Endothelial cell (in vitro differentiated cells): ENCODE measurements around the gene GSG1L2. TPM values are rescaled to one million over a fixed set of nuclear protein-coding genes. Genes with fewer than 3 reads are reported as not detected.

ENCODE experiments used
- DNase-seq: peaks from one replicate; pipeline ENCODE4 v3.0.0; 2021; ENCODE audit warnings: low spot score
- H3K27ac Mint-ChIP-seq: one replicate; pipeline ENCODE4 v1.8.0; 2021; ENCODE audit warnings: mixed read lengths, inconsistent platforms; ENCODE audit not compliant: unreplicated experiment
- H3K27me3 Mint-ChIP-seq: one replicate; pipeline ENCODE4 v1.8.0; 2021; ENCODE audit warnings: mild to moderate bottlenecking, moderate library complexity, mixed read lengths, inconsistent platforms; ENCODE audit not compliant: unreplicated experiment
- H3K36me3 Mint-ChIP-seq: one replicate; pipeline ENCODE4 v1.8.0; 2021; ENCODE audit warnings: mild to moderate bottlenecking, low read depth, mixed read lengths, inconsistent platforms; ENCODE audit not compliant: unreplicated experiment
- H3K4me1 Mint-ChIP-seq: one replicate; pipeline ENCODE4 v1.8.0; 2021; ENCODE audit warnings: mild to moderate bottlenecking, mixed read lengths, inconsistent platforms; ENCODE audit not compliant: unreplicated experiment
- H3K4me3 Mint-ChIP-seq: one replicate; pipeline ENCODE4 v1.8.0; 2021; ENCODE audit warnings: mild to moderate bottlenecking, mixed read lengths, inconsistent platforms; ENCODE audit not compliant: unreplicated experiment
- H3K9me3 Mint-ChIP-seq: one replicate; pipeline ENCODE4 v1.8.0; 2021; ENCODE audit warnings: mixed read lengths, inconsistent platforms; ENCODE audit not compliant: unreplicated experiment
- long read RNA-seq: library from polyadenylated mRNA; unstranded; transcript quantifications from one replicate; pipeline ENCODE4 v2.0.0, GENCODE V29; 2020; ENCODE audit not compliant: unreplicated experiment
- total RNA-seq: library from RNA; stranded (reverse); fragmentation: NEBNext Ultra II Directional; extraction: Animal tissue kit (Norgen Biotek cat#: 25700); gene quantifications from one replicate; pipeline ENCODE4 v1.2.1, GENCODE V29; 2021; ENCODE audit not compliant: unreplicated experiment
- TF ChIP-seq, protein P1 (sequence below): fragments of 200-600 bp; sonication (generic); IDR thresholded peaks from one replicate; pipeline ENCODE4 v1.5.0; 2021; ENCODE audit warnings: antibody characterized with exemption; ENCODE audit not compliant: unreplicated experiment

The GSG1L2 gene
- not detected for total RNA-seq
- long read RNA-seq = 0 reads

GRCh38 chr17:9821921-9822320 lies at the start of gene GSG1L2:
Gene GSG1L2 (minus strand): TSS chr17:9822079. CDS start chr17:9822071, 8 bp downstream.
- peaks cover 3% of the 10 kb centered on the region for H3K27me3 Mint-ChIP-seq
- H3K4me3 Mint-ChIP-seq = no peak within 1 kb of the TSS
- no peak for DNase-seq
- H3K4me1 Mint-ChIP-seq = peaks cover 4% of the 10 kb centered on the region
- TF ChIP-seq, protein P1, sequence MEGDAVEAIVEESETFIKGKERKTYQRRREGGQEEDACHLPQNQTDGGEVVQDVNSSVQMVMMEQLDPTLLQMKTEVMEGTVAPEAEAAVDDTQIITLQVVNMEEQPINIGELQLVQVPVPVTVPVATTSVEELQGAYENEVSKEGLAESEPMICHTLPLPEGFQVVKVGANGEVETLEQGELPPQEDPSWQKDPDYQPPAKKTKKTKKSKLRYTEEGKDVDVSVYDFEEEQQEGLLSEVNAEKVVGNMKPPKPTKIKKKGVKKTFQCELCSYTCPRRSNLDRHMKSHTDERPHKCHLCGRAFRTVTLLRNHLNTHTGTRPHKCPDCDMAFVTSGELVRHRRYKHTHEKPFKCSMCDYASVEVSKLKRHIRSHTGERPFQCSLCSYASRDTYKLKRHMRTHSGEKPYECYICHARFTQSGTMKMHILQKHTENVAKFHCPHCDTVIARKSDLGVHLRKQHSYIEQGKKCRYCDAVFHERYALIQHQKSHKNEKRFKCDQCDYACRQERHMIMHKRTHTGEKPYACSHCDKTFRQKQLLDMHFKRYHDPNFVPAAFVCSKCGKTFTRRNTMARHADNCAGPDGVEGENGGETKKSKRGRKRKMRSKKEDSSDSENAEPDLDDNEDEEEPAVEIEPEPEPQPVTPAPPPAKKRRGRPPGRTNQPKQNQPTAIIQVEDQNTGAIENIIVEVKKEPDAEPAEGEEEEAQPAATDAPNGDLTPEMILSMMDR = no peak
- H3K36me3 Mint-ChIP-seq = no peaks in the 10 kb centered on the region
- no peak within 1 kb of the TSS for H3K27ac Mint-ChIP-seq
- no peaks in the 10 kb centered on the region for H3K9me3 Mint-ChIP-seq

DNA sequence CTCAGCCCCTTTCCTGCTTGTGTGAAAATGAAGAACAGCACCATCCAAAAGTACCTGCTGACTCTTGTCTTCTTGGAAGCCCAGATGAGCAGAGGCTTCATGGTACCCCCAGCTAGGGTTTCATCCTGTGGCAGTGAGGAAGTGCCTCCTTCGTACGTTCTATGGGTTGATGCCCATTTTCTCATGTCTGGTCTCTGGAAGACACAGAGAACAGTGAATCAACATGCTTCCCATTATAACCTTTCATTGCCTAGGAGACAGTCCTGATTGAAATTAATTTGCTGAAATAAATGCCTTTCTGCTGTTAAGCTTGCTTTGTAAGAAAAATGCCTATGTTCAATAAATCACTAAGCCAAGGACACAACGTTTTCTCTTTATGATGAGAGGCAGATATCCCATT lies 46.7 kb upstream of the GSG1L2 start:
- DNase-seq = no peak
- Mint-ChIP-seq H3K4me1 (no peaks in the 10 kb centered on the region), H3K27ac (no peak overlapping the region)

DNA sequence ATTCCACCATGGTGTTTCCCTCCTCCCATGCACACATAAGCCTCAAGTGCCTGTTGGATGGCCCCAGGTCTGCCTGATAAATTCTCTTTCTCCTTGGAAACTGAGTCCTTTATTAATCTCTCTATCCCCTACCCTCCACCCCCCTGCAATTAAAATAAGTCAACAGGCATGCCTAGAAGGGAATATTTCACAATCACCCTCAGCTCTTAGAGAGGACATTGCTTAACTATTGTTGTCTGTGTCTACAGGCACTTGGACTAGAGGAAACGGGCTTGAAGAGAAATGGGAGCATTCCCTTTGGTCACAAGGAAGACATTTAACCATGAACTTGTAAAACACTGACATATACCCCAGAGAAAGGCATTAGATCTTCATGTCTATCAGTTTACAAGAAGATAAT lies 43.7 kb upstream of the GSG1L2 start:
- Mint-ChIP-seq H3K27ac (no peak overlapping the region), H3K4me3 (no peak overlapping the region), H3K36me3 (no peaks in the 10 kb centered on the region), H3K27me3 (peaks cover 6% of the 10 kb centered on the region), H3K9me3 (no peaks in the 10 kb centered on the region), H3K4me1 (no peaks in the 10 kb centered on the region)
- TF ChIP-seq, protein P1 = no peak
- DNase-seq = no peak

More for the DNA sequence above, 46.7 kb upstream of the GSG1L2 start:
- Mint-ChIP-seq H3K4me3 (no peak overlapping the region), H3K27me3 (peaks cover 1% of the 10 kb centered on the region), H3K9me3 (no peaks in the 10 kb centered on the region), H3K36me3 (no peaks in the 10 kb centered on the region)
- TF ChIP-seq, protein P1 = no peak

DNA sequence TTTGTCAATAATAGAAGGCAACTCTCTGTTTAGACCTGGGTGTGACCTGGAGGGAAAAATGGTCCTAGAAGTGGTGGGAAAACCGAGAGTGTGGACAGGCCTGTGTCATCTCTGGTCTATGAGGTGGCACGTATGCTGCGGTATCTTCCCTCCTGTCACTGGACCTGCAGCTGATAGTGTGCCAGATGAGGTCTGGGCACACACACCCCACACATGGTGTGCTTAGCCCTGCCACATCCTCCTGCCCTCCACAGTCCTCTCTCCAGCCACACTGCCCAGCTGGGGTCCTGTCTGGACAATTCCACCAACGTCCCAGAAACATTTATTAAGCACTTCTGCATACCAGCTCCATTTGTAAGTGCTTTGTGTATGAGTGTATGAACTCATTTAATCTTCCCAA lies 41.1 kb upstream of the GSG1L2 start:
- Mint-ChIP-seq H3K9me3 (no peaks in the 10 kb centered on the region), H3K4me1 (no peaks in the 10 kb centered on the region), H3K36me3 (no peaks in the 10 kb centered on the region), H3K27me3 (peaks cover 6% of the 10 kb centered on the region), H3K27ac (no peak overlapping the region), H3K4me3 (no peak overlapping the region)
- TF ChIP-seq, protein P1 = no peak
- DNase-seq = no peak

- H3K27me3 Mint-ChIP-seq = peaks cover 6% of the 10 kb centered on the region
- H3K4me1 Mint-ChIP-seq = no peaks in the 10 kb centered on the region
- no peaks in the 10 kb centered on the region for H3K9me3 Mint-ChIP-seq
- H3K4me3 Mint-ChIP-seq = no peak overlapping the region
- TF ChIP-seq, protein P1 = no peak
- H3K27ac Mint-ChIP-seq = no peak overlapping the region
- DNase-seq = no peak
- H3K36me3 Mint-ChIP-seq = no peaks in the 10 kb centered on the region
These were observed 40.3 kb upstream of the GSG1L2 start for GRCh38 chr17:9862220-9862619.
